Measurements from ENCODE around the gene CDC73. TPM values are rescaled to one million over a fixed set of nuclear protein-coding genes. Genes with fewer than 3 reads are reported as not detected.

The CDC73 gene
- total RNA-seq, 2 experiments from 2014 or later, result 12.9 to 50.0 TPM

DNA sequence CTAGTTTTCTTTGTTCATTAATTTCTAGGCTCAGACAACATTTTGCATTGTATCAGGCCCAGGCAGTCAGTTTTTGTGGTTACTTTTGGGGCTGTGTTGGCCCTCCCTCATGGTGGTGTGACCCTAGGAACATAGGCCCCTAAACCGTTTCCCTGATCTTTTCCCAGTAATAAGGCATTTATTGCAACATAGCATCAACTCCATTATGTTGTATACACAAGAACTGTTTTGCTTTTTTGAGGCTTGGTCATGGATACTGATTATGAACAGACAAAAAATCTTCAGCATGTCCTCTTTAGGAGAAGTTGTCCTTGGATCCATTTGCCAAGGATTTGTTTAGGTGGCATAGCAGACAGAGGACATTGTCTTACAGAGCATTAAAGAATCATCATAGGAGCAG, 54.3 kb downstream of the CDC73 start:
- BruUV-seq (replicated peaks), result no TSS peak
- no peaks in the 10 kb centered on the region for H3K9me3 ChIP-seq (ENCODE audit: low read length)
- H3K4me3 ChIP-seq (ENCODE audit: low read depth, low read length, poor library complexity, severe bottlenecking), result no peak overlapping the region
- POLR2A ChIA-PET, result interaction anchor here (0.8 kb wide), 1 partner anchor 9 kb away, joined by 4 read pairs; no protein-coding TSS in a partner anchor
- H3K79me2 ChIP-seq (ENCODE audit: insufficient read depth, low read depth, low read length), result peaks cover 3% of the 10 kb centered on the region; the same call in 1 of the 2 replicates
- no peak overlapping the region for H3K4me2 ChIP-seq (ENCODE audit: low read length)
- no peaks in the 10 kb centered on the region for H3K9me2 ChIP-seq (ENCODE audit: insufficient read depth, low read length)
- TF ChIP-seq, protein P1, sequence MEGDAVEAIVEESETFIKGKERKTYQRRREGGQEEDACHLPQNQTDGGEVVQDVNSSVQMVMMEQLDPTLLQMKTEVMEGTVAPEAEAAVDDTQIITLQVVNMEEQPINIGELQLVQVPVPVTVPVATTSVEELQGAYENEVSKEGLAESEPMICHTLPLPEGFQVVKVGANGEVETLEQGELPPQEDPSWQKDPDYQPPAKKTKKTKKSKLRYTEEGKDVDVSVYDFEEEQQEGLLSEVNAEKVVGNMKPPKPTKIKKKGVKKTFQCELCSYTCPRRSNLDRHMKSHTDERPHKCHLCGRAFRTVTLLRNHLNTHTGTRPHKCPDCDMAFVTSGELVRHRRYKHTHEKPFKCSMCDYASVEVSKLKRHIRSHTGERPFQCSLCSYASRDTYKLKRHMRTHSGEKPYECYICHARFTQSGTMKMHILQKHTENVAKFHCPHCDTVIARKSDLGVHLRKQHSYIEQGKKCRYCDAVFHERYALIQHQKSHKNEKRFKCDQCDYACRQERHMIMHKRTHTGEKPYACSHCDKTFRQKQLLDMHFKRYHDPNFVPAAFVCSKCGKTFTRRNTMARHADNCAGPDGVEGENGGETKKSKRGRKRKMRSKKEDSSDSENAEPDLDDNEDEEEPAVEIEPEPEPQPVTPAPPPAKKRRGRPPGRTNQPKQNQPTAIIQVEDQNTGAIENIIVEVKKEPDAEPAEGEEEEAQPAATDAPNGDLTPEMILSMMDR (conservative IDR thresholded peaks at IDR 0.05; ENCODE audit: low read length), result no peak
- no peak for TF ChIP-seq EZH2phosphoT487 (IDR thresholded peaks at IDR 0.05; ENCODE audit: borderline replicate concordance, low read depth, low read length)
- no peaks in the 10 kb centered on the region for H3K4me1 ChIP-seq (ENCODE audit: insufficient read depth, low read length, poor library complexity, severe bottlenecking)
- DNase-seq (ENCODE audit: low spot score), result no peak
- CTCF ChIA-PET (ENCODE audit: unreplicated experiment), result no interaction called here
- intact Hi-C loops (cut with micrococcal nuclease; ENCODE audit: unreplicated experiment), result no loop called here
- no peak overlapping the region for H3K27ac ChIP-seq (ENCODE audit: low read depth, low read length, poor library complexity, severe bottlenecking)
- H4K20me1 ChIP-seq (ENCODE audit: insufficient read depth, low read length), result no peaks in the 10 kb centered on the region
- H2AFZ ChIP-seq (ENCODE audit: low read length), result no peak overlapping the region
- peaks cover 20% of the 10 kb centered on the region; the same call in 1 of the 2 replicates for H3K36me3 ChIP-seq (ENCODE audit: insufficient read depth, low read length)

DNA sequence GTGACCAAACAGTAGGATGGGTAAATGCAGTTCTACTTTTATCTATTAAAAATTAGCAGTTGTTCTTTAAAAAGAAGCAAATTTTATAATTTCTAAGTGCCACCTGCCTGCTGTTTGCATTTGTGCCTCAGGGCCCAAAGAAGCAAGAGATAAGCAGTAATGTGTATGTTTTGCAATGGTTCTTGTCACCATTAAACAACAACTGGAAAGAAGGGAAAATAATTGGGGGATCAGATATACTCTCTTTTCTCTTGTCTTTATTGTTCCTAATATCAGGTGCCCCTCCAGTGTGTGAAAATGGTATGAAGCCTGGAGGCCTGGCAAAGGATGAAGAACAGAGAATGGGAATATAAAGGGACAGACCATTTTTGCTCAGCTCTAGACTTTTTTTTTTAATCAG, 55.0 kb downstream of the CDC73 start:
- BruUV-seq (replicated peaks), result no TSS peak
- H3K9me2 ChIP-seq (ENCODE audit: insufficient read depth, low read length), result no peaks in the 10 kb centered on the region
- H3K27ac ChIP-seq (ENCODE audit: low read depth, low read length, poor library complexity, severe bottlenecking), result no peak overlapping the region
- POLR2A ChIA-PET, result interaction anchor here (0.7 to 1.4 kb wide), 2 partner anchors 9 to 39 kb away, joined by 3 to 5 read pairs; no protein-coding TSS in a partner anchor
- intact Hi-C loops (cut with micrococcal nuclease; ENCODE audit: unreplicated experiment), result no loop called here
- H3K4me3 ChIP-seq (ENCODE audit: low read depth, low read length, poor library complexity, severe bottlenecking), result no peak overlapping the region
- no peaks in the 10 kb centered on the region for H4K20me1 ChIP-seq (ENCODE audit: insufficient read depth, low read length)
- no peak for DNase-seq (ENCODE audit: low spot score)
- H3K79me2 ChIP-seq (ENCODE audit: insufficient read depth, low read depth, low read length), result peaks cover 3% of the 10 kb centered on the region; the same call in 1 of the 2 replicates
- TF ChIP-seq, protein P1 (conservative IDR thresholded peaks at IDR 0.05; ENCODE audit: low read length), result no peak
- no peak for TF ChIP-seq EZH2phosphoT487 (IDR thresholded peaks at IDR 0.05; ENCODE audit: borderline replicate concordance, low read depth, low read length)
- no peaks in the 10 kb centered on the region for H3K9me3 ChIP-seq (ENCODE audit: low read length)
- no peak overlapping the region for H2AFZ ChIP-seq (ENCODE audit: low read length)
- H3K4me2 ChIP-seq (ENCODE audit: low read length), result no peak overlapping the region
- 0 out of 2 replicates have a peak, but pooled peaks cover 16% of the 10 kb centered on the region for H3K36me3 ChIP-seq (ENCODE audit: insufficient read depth, low read length)
- CTCF ChIA-PET (ENCODE audit: unreplicated experiment), result no interaction called here
- no peaks in the 10 kb centered on the region for H3K4me1 ChIP-seq (ENCODE audit: insufficient read depth, low read length, poor library complexity, severe bottlenecking)

DNA sequence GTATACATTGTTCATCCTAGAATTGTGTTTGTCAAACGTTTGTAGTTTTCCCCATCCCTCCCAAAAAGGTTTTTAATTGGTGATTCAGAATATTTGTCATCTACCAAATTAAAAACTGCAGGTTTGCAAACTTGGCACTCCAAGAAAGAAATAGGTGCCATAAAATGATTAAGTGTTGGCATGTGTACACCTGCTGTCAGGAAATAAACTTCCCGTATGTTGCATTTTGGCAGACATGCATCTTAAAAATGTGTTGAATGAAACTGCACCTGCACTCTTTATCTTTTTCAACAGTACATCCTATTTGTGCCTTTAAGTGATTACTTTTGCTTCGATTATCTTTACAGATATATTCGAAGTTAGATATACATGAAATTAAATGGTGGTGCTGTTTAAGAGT, 57.3 kb downstream of the CDC73 start:
- TF ChIP-seq, protein P1 (conservative IDR thresholded peaks at IDR 0.05; ENCODE audit: low read length), result no peak
- no peak for TF ChIP-seq EZH2phosphoT487 (IDR thresholded peaks at IDR 0.05; ENCODE audit: borderline replicate concordance, low read depth, low read length)
- DNase-seq (ENCODE audit: low spot score), result no peak
- CTCF ChIA-PET (ENCODE audit: unreplicated experiment), result no interaction called here

More for the DNA sequence above, 57.3 kb downstream of the CDC73 start:
- intact Hi-C loops (cut with micrococcal nuclease; ENCODE audit: unreplicated experiment), result no loop called here
- BruUV-seq (replicated peaks), result no TSS peak
- no peak overlapping the region for H3K4me3 ChIP-seq (ENCODE audit: low read depth, low read length, poor library complexity, severe bottlenecking)
- H3K4me2 ChIP-seq (ENCODE audit: low read length), result no peak overlapping the region
- H3K4me1 ChIP-seq (ENCODE audit: insufficient read depth, low read length, poor library complexity, severe bottlenecking), result no peaks in the 10 kb centered on the region
- H3K36me3 ChIP-seq (ENCODE audit: insufficient read depth, low read length), result 0 out of 2 replicates have a peak, but pooled peaks cover 13% of the 10 kb centered on the region
- no peaks in the 10 kb centered on the region for H3K9me3 ChIP-seq (ENCODE audit: low read length)
- peaks cover 10% of the 10 kb centered on the region; the same call in 1 of the 2 replicates for H3K79me2 ChIP-seq (ENCODE audit: insufficient read depth, low read depth, low read length)
- no peak overlapping the region for H2AFZ ChIP-seq (ENCODE audit: low read length)
- H4K20me1 ChIP-seq (ENCODE audit: insufficient read depth, low read length), result peaks cover 7% of the 10 kb centered on the region; the same call in 1 of the 2 replicates
- no peak overlapping the region for H3K27ac ChIP-seq (ENCODE audit: low read depth, low read length, poor library complexity, severe bottlenecking)
- POLR2A ChIA-PET, result interaction anchor here (0.6 kb wide), 2 partner anchors 62 to 82 kb away, joined by 3 read pairs; no protein-coding TSS in a partner anchor
- H3K9me2 ChIP-seq (ENCODE audit: insufficient read depth, low read length), result no peaks in the 10 kb centered on the region
